ENCODE measurements around the gene NOP53. TPM values are rescaled to one million over a fixed set of nuclear protein-coding genes. Genes with fewer than 3 reads are reported as not detected.
A peak's percentile ranks its signal among the peaks of the same experiment; 100 is the strongest.

Gene NOP53
- total and polyA plus RNA-seq, 2 of the 4 experiments (the other 2 are of a cell fraction) = 59.5 to 83.2 TPM

GRCh38 chr19:47704024-47704423 is 41.3 kb upstream of the NOP53 start:
- Histone ChIP-seq H3K18ac (ENCODE audit: low read depth, low read length) (no peak overlapping the region), H2BK120ac (ENCODE audit: low read depth, low read length) (0 out of 2 replicates have a peak overlapping the region, but pooled peaks have one; percentile 58), H4K8ac (ENCODE audit: low read depth in 2 of 2, low read length in 2 of 2) (no peak overlapping the region), H3K14ac (replicated peaks; ENCODE audit: low read depth, low read length) (no peak overlapping the region), H3K9me1 (ENCODE audit: insufficient read depth, low read length) (peaks cover 4% of the 10 kb centered on the region), H2BK5ac (ENCODE audit: low read depth, low read length, poor library complexity, severe bottlenecking) (peak overlapping the region; percentile 81), H3K27ac (ENCODE audit: insufficient read depth, low read length) (peak overlapping the region; percentile 67; the same call in 1 of the 2 replicates), H3K9ac (ENCODE audit: low read depth, low read length) (no peak overlapping the region), H3K27me3 (ENCODE audit: control insufficient read depth, insufficient read depth, low read length) (no peaks in the 10 kb centered on the region), H4K20me1 (ENCODE audit: insufficient read depth, low read length) (peaks cover 35% of the 10 kb centered on the region), H3K56ac (ENCODE audit: extremely low read depth, insufficient read depth, low read length) (no peak overlapping the region), H3K4ac (ENCODE audit: low read depth, low read length) (peak overlapping the region; percentile 71; the same call in 1 of the 2 replicates), H2BK20ac (ENCODE audit: low read depth, low read length) (no peak overlapping the region), H3K36me3 (ENCODE audit: control insufficient read depth, insufficient read depth, low read length) (peaks cover 30% of the 10 kb centered on the region; the same call in 1 of the 2 replicates), H3K4me2 (ENCODE audit: low read depth, low read length) (peak overlapping the region; percentile 24; the same call in 1 of the 2 replicates), H2AK5ac (ENCODE audit: low read depth, low read length) (peak overlapping the region; percentile 78; the same call in 1 of the 2 replicates), H2AFZ (replicated peaks; ENCODE audit: low read length, poor library complexity) (no peak overlapping the region), H3K23ac (ENCODE audit: low read depth, low read length) (peak overlapping the region; percentile 16; the same call in 1 of the 2 replicates), H2BK15ac (ENCODE audit: low read depth, low read length) (no peak overlapping the region), H2AK9ac (replicated peaks; ENCODE audit: low read depth, low read length, poor library complexity) (peak overlapping the region; percentile 9), H4K5ac (ENCODE audit: low read depth, low read length) (no peak overlapping the region), H4K91ac (ENCODE audit: insufficient read depth, low read depth, low read length) (no peak overlapping the region), H3K4me1 (ENCODE audit: control insufficient read depth, insufficient read depth, low read length) (peaks cover 5% of the 10 kb centered on the region), H3K9me3 (ENCODE audit: control insufficient read depth, insufficient read depth, low read length) (peaks cover 4% of the 10 kb centered on the region; the same call in 1 of the 2 replicates), H3K4me3 (ENCODE audit: insufficient read depth, low read depth, low read length) (no peak overlapping the region), H3K79me1 (ENCODE audit: low read depth in 1 of 2, low read length in 2 of 2) (peaks cover 0 to 14% of the 10 kb centered on the region in 2 experiments; a peak in 1 of 4 replicates)
- peak; percentile 65 for ATAC-seq (ENCODE audit: low read depth)
- DNase-seq = peak; percentile 99
- in situ Hi-C loops (cut with MboI; ENCODE audit: low sequenced_read_pairs) = loop anchor here (25.0 kb wide), 1 partner anchor 417 kb away; no protein-coding TSS in a partner anchor
- BruUV-seq (replicated peaks) = no TSS peak
- dilution Hi-C loops (cut with HindIII; ENCODE audit: low sequenced_read_pairs, unreplicated experiment) = no loop called here
- WGBS, 2 experiments (ENCODE audit: extremely low coverage in 2 of 2, insufficient read length in 1 of 2) = 10% methylated on average over 9 of the region's 11 CpGs; no CpG with 5 or more reads in 1 of the 2 experiments
- POLR2A ChIA-PET (ENCODE audit: unreplicated experiment) = interaction anchor here (0.5 kb wide), 1 partner anchor 225 kb away, joined by 4 read pairs; no protein-coding TSS in a partner anchor
- intact Hi-C loops (cut with micrococcal nuclease) = no loop called here
- CTCF ChIA-PET = interaction anchor here (1.4 to 1.8 kb wide), 5 partner anchors 9 to 276 kb away, joined by 3 to 8 read pairs (median 4); partner anchors contain the start of genes EHD2 and NAPA
- TF ChIP-seq BHLHE40 (IDR thresholded peaks at IDR 0.05; ENCODE audit: low read depth, low read length) (peak; percentile 94), MXI1 (IDR thresholded peaks at IDR 0.05; ENCODE audit: borderline replicate concordance, low read depth, low read length) (0 out of 2 replicates have a peak, but pooled peaks have one; percentile 44), MAFK (IDR thresholded peaks at IDR 0.05; ENCODE audit: low read depth, low read length) (no peak), CTCF (conservative IDR thresholded peaks at IDR 0.05; ENCODE audit: low read depth, low read length) (no peak), ELK1 (IDR thresholded peaks at IDR 0.05; ENCODE audit: borderline replicate concordance, low read depth, low read length) (no peak), RFX5 (IDR thresholded peaks at IDR 0.05; ENCODE audit: low read depth, low read length) (no peak), SMC3 (IDR thresholded peaks at IDR 0.05; ENCODE audit: low read depth, low read length) (no peak), NFE2L2 (IDR thresholded peaks at IDR 0.05; ENCODE audit: low read depth, low read length) (peak; percentile 43; the same call in 1 of the 2 replicates), CEBPB (IDR thresholded peaks at IDR 0.05; ENCODE audit: low read depth, low read length) (peak; percentile 90), FOS (IDR thresholded peaks at IDR 0.05; ENCODE audit: low read depth, low read length) (peak; percentile 97), RCOR1 (IDR thresholded peaks at IDR 0.05; ENCODE audit: insufficient replicate concordance, low read length) (peak; percentile 94), MAZ (IDR thresholded peaks at IDR 0.05; ENCODE audit: borderline replicate concordance, low read depth, low read length) (0 out of 2 replicates have a peak, but pooled peaks have one; percentile 14), USF2 (IDR thresholded peaks at IDR 0.05; ENCODE audit: low read depth, low read length) (no peak), RAD21 (IDR thresholded peaks at IDR 0.05; ENCODE audit: low read length) (no peak)

Data from IMR-90 (cell line).